Tongue (tissue), 2 donors: ENCODE data around the gene TFB2M. TPM values are rescaled to one million over a fixed set of nuclear protein-coding genes. Genes with fewer than 3 reads are reported as not detected.
"Not testable (repeated sequence)": the region's sequence is repeated elsewhere in the genome, so short reads cannot be mapped to it uniquely, and the experiment has no call there.

Experiments used
- DNase-seq: peaks from one replicate; pipeline ENCODE4 v3.0.0-alpha.2; 2015
- total RNA-seq: library from RNA; depleted of rRNA; stranded (reverse); fragments of >200 nt; gene quantifications from one replicate; pipeline ENCODE4 v1.2.3, GENCODE V29; 2014

Gene TFB2M
- total RNA-seq, 1 donor from 2014 or later: 16.8 TPM

GRCh38 chr1:246582301-246583055 is 16.4 kb upstream of the TFB2M start:
- no peak for DNase-seq

- DNase-seq: no peak
Measured at GRCh38 chr1:246580497-246581370, 14.7 kb upstream of the TFB2M start.

- DNase-seq: peak; percentile 42
Measured at GRCh38 chr1:246579818-246580217, 13.8 kb upstream of the TFB2M start.

- no peak for DNase-seq
Measured at GRCh38 chr1:246577720-246578106, 11.7 kb upstream of the TFB2M start.

DNA sequence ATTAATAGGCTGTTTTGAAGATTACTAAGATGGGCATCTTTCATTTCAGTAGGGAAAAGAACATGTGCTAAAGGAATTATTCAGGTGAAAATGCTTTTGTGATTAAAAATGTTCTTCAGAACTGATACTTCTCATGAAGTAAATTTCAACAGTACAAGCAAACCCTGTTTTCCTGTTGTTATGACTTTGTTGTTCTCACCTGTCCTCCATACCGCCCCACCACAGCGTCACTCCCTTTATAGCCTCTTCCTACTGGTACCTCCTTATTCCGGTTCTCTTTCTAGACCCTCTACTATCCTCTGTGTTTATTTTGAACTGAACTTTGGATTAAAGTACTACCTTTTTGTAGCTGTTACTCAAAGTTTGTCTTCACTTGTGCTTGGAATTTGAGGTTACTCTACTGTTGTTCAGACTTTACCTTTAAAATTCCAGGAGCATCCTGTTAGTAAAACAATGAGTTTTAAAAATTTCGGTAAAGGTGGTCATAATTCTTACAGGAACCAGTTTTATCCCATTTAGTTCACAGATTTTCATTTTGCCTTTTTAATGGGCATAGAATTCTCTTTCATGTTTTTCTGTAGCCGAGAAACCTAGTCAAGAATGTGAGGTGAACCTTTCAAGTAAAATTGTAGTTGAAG is 11.1 kb upstream of the TFB2M start:
- DNase-seq: no peak

- DNase-seq: no peak
Measured at GRCh38 chr1:246576709-246577032, 10.6 kb upstream of the TFB2M start.

DNA sequence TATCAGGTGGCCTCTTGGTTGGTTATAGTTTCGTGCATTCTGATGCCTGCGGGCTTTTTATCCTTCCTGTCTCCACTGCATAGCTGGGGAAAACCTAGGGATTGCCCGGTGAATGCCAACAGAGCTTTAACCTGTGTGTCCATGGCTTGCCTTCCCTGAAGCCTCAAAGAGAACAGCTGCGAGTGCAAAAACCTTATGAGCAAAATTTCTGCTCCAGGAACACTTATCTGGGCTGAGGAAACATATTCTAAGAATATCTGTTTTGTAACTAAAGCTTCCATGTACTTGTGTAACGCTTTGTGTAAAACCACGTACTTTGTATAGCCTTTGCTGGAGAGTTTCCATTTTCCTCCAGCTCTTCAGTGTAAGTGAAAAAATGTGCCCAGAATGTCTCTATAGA is 7.4 kb upstream of the TFB2M start:
- DNase-seq: no peak

GRCh38 chr1:246572785-246573184 is 6.7 kb upstream of the TFB2M start:
- DNase-seq: no peak

GRCh38 chr1:246571953-246572352 is 5.9 kb upstream of the TFB2M start:
- DNase-seq: no peak

DNA sequence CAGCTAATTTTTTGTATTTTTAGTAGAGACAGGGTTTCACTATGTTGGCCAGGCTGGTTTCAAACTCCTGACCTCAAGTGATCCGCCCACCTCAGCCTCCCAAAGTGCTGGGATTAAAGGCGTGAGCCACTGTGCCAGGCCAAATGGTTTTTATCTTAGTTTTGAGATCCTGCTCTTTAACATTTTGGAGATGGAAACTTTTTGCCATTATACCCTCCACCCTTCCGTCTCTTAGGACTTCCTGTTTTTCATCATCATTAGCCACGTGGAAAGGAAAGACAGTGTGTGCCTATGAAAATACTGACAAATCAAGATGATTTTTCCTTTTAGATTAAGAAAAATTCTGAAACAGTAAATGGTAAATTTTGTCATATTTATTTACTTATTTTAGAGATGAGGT is 5.2 kb upstream of the TFB2M start:
- DNase-seq: not testable (repeated sequence)

DNA sequence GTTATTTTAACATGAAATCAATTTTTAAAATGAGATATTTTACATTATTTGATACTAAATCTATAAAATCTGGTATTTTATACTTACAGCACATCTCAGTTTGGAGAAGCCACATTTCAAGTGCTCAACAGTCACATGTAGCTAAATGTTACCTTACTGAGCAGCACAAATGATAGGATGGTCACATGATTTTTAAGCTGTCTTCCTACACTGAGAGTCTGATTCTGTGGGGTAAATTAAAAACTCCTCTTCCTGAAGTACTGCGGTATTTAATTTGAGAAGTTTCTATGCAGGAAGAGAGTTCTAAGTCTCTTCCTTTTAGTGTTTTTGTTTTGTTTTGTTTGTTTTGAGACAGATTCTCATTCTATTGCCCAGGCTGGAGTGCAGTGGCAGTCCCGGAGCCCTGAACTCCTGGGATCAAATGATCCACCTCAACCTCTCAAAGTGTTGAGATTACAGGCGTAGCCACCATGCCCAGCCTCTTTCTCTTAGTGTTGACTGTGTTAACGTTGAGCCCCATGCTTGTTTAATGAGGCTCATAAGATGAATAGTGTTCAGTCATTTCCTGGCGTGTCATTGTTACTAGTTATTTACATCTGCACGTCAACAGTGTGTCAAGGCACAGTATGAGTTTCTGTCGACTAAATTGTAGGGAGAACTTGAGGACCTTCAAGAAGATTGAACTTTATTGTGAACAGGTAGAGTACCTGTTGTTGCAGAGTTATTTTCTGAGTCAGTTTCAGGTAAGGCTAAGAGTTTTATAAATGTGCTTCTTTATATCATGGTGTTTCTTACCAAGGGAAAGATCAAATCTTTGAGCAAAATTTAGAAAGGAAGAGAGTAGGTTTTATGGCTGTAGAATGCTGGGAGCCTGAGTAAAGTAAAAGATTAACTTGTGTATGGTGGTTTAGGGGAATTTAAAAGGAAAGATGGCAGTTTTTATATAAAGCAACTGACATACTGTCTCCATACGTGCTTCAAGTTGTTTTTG is 3.5 kb upstream of the TFB2M start:
- no peak for DNase-seq

DNA sequence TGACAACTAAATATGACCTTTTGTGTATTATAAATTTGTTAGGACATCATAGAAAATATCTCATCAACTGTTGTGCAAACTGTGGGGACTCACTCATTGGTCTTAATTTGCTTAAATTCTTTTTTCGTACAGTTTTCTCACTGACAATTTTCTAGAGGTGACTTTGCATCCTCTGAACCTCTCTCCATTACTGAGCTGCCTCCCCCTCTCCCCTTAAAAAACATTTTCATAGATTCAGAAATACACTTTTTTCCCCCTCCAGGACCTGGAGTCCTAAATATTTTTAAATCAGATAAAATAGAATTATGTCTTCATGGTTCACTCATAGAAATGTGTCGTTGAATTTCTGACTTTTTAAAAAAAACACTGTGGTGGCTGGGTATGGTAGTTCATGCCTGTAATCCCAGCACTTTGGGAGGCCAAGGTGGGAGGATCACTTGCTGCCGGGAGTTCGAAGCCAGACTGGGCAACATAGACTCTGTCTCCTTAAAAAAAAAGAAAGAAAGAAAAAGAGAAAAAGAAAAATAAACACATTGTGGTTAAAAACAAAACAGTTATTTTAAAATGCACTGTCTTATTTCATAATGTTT is 1.7 kb upstream of the TFB2M start:
- DNase-seq: no peak

- DNase-seq: peak; percentile 44
Measured at GRCh38 chr1:246566813-246567645, 968 bp upstream of the TFB2M start.

GRCh38 chr1:246565751-246566127 is 322 bp downstream of the TFB2M start:
- DNase-seq: no peak

DNA sequence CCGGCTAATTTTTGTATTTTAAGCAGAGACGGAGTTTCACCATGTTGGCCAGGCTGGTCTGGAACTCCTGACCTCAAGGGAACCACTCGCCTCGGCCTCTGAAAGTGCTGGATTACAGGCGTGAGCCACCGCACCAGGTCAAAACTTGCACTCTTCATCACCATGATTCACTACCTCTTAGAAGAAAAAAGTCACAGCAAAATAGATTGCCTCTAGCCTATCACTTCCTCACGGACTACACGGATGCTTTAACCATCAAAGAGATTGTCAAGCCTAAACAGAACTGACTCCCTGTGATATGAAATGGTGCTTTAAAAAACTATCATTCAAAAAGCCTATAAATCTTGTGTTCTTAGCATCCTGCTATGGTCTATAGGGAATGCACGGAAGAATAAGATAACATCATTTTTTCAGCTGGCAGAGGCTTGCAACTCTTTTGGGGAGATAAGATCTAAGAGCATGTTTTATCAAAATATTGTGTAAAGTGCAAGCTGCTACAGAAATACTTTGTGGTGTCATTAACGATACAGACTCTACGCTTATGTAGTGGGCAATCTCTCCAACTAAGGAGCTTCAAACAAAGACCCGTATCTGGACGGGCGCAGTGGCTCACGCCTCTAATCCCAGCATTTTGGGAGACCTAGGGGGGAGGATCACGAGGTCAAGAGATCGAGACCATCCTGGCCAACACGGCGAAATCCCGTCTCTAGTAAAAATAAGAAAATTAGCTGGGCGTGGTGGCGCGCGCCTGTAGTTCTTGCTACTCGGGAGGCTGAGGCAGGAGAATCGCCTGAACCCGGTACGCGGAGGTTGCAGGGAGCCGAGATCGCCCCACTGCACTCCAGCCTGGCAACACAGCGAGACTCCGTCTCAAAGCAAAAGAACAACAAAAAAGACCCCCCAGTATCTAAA is 966 bp downstream of the TFB2M start:
- DNase-seq: no peak

DNA sequence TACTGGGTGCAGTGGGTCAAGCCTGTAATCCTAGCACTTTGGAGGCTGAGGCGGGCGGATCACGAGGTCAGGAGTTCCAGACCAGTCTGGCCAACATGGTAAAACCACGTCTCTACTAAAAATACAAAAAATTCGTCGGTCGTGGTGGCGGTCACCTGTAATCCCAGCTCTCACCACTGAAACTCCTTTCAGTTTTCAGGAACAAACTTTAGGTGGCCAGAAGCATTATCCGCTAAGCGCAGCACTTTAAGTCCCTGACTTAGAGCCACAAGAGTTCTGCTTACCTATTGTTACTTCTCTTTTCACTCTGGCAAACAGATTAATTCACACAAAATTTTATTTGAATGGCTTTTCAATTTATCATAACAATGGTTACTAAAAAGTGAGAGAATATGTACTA is 5.2 kb downstream of the TFB2M start:
- DNase-seq: not testable (repeated sequence)

DNA sequence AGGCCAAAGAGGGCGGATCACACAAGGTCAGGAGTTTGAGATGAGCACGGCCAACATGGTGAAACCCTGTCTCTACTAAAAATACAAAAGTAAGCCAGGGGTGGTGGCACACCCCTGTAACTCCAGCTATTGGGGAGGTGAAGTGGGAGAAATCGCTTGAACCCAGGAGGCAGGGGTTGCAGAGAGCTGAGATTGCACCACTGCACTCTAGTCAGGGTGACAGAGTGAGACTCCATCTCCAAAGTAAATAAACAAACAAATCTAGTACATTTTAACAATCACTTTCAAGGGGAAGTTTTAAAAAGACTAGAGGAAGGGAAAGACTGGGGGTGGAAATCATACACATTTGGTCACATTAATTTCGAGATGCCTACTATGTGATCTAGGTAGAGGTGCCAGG is 6.8 kb downstream of the TFB2M start:
- no peak for DNase-seq

DNA sequence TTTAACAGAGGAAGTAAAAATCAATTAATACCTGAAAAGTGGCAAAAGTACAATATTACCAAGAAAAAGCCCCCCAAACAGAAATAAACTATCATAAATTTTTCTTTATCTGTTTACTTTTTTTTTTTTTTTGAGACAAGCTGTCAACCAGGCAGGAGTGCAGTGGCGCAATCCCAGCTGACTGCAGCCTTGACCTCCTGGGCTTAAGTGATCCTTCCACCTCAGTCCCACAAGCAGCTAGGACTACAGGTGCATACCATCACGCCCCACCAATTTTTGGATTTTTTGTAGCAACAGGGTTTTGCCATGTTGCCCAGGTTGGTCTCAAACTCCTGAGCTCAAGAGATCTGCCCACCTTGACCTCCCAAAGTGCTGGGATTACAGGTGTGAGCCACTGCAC is 8.0 kb downstream of the TFB2M start:
- no peak for DNase-seq

DNA sequence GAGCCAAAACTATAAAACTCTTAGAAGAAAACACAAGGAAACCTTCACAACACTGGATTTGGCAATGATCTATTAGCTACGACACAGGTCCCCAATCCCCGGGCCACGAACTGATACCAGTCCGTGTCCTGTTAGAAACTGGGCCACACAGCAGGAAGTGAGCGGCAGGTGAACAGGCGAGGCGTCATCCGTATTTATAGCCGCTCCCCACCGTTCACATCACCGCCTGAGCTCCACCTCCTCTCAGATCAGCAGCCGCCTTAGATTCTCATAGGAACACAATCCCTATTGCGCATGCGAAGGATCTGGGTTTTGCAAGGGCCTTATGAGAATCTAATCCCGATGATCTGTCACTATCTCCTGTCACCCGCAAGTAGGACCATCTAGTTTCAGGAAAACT is 11.9 kb downstream of the TFB2M start:
- no peak for DNase-seq

- no peak for DNase-seq
Measured at GRCh38 chr1:246552110-246552509, 14.0 kb downstream of the TFB2M start.
